ENCODE measurements around the gene CST3.

DNA sequence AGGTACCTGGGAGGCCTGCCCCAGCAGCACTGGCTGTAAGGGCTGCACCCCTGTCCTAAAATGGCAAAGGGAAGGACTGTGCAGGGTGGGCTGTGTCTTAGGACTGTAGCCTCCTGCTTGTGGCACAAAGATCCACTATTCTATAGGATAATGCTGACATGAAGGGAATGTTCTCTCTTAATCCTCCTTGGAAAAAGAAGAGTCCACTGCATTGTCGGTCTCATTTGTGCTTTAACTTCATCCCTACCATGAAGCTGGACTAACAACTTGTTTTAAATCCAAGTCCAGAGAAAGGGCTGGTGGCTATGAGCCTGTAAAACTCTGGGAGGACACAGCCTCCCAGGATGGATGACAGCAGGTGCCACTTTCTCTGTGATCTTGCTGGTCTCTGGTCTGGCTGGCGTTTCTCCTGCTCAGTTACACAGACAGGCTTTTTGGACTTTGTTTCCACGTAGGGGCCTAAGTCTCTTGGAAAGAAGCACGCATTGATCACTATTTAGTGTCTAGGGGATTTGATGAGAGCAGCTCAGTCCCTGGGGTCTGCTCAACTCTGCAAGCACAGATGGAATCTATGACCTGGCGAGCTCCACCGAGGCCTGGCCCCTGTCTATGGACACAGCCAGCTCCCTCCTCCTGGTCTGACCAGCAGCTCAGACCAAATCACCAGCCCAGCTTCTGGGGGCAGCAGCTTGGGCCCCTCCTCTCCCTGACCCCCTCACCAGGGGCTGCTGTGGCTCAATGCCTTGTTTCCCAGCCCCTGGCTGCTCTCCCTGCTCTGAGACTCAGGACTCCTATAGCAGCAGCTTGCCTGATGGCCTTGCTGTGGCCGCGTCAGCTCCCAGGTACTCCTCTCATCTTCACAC lies 4.8 kb downstream of the CST3 start:
- TF ChIP-seq POLR2A (IDR thresholded peaks at IDR 0.05) (no peak), POLR2AphosphoS5 (IDR thresholded peaks at IDR 0.05) (no peak), EP300 (IDR thresholded peaks at IDR 0.05) (no peak)
- TF ChIP-seq, protein P1, sequence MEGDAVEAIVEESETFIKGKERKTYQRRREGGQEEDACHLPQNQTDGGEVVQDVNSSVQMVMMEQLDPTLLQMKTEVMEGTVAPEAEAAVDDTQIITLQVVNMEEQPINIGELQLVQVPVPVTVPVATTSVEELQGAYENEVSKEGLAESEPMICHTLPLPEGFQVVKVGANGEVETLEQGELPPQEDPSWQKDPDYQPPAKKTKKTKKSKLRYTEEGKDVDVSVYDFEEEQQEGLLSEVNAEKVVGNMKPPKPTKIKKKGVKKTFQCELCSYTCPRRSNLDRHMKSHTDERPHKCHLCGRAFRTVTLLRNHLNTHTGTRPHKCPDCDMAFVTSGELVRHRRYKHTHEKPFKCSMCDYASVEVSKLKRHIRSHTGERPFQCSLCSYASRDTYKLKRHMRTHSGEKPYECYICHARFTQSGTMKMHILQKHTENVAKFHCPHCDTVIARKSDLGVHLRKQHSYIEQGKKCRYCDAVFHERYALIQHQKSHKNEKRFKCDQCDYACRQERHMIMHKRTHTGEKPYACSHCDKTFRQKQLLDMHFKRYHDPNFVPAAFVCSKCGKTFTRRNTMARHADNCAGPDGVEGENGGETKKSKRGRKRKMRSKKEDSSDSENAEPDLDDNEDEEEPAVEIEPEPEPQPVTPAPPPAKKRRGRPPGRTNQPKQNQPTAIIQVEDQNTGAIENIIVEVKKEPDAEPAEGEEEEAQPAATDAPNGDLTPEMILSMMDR (IDR thresholded peaks at IDR 0.05), result no peak
